ENCODE results near the gene TNNI2. TPM values are rescaled to one million over a fixed set of nuclear protein-coding genes. Genes with fewer than 3 reads are reported as not detected.

TNNI2 gene
- total and polyA plus RNA-seq, 2 donors (not counting 1 experiment from before 2014, with no cell fraction given): not detected

DNA sequence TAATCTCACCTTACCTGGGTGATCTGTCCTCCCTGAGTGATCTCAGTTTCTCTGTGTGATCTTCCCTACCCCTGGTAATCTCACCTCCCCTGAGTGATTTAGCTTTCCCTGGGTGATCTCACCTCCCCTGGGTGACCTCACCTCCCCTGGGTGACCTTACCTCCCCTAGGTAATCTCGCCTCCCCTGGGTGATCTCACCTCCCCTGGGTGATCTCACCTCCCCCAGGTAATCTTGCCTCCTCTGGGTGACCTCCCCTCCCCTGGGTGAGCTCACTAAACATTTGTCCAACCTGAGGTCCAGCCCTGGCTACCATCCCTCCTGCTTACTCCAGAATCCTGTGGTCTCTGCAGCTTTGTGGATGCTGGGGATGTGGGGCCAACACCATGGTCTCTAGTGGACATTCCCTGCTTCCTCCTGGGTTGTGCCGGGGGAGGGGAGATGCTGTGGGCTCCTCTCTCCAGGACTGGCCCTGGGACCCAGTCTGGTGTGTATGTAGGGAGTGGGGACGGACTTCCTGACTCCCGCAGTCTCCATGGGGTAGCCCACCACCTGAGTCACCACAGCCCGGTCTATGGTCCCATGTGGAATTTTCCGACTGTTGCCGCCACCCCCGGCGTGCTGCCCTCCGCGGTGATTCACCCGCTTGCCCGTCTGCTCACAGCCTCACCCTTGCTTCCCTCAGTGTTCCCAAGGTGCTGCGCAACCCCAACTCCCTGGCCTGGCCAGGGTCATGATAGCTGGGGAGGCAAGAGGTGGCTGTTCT, 24.0 kb downstream of the TNNI2 start:
- H3K36me3 ChIP-seq (ENCODE audit: control insufficient read depth, insufficient read depth, low read length): no peaks in the 10 kb centered on the region
- no peak overlapping the region for H3K9ac ChIP-seq (ENCODE audit: insufficient read depth, low read length)
- TF ChIP-seq EZH2 (IDR thresholded peaks at IDR 0.05; ENCODE audit: low read length, missing control alignments) (no peak), CTCF (conservative IDR thresholded peaks at IDR 0.05 in 1 of 2, IDR thresholded peaks at IDR 0.05 in 1 of 2; ENCODE audit: low read depth in 1 of 2, low read length in 2 of 2) (no peak)
- H3K9me3 ChIP-seq (ENCODE audit: control insufficient read depth, insufficient read depth, low read depth, low read length): no peaks in the 10 kb centered on the region
- H3K4me2 ChIP-seq (ENCODE audit: extremely low read depth, insufficient read depth, low read length): no peak overlapping the region
- H2AFZ ChIP-seq (ENCODE audit: low read length): no peak overlapping the region
- no peak overlapping the region for H3K27ac ChIP-seq (ENCODE audit: insufficient read depth, low read length)
- H3K4me3 ChIP-seq (replicated peaks in 1 of 4; ENCODE audit: control extremely low read depth in 1 of 4, insufficient read depth in 1 of 4, low read depth in 3 of 4, low read length in 4 of 4): no peak overlapping the region
- no peaks in the 10 kb centered on the region for H3K27me3 ChIP-seq (ENCODE audit: control insufficient read depth, insufficient read depth, low read length)
- peaks cover 9% of the 10 kb centered on the region for H3K4me1 ChIP-seq (ENCODE audit: control insufficient read depth, extremely low read depth, insufficient read depth, low read length)
- no peaks in the 10 kb centered on the region for H3K79me2 ChIP-seq (ENCODE audit: control insufficient read depth, insufficient read depth, low read length)
- DNase-seq (ENCODE audit: low read depth in 2 of 2): peak in 1 of 2 donors; percentile 85
- H4K20me1 ChIP-seq (ENCODE audit: control insufficient read depth, extremely low read depth, insufficient read depth, low read length): no peaks in the 10 kb centered on the region

DNA sequence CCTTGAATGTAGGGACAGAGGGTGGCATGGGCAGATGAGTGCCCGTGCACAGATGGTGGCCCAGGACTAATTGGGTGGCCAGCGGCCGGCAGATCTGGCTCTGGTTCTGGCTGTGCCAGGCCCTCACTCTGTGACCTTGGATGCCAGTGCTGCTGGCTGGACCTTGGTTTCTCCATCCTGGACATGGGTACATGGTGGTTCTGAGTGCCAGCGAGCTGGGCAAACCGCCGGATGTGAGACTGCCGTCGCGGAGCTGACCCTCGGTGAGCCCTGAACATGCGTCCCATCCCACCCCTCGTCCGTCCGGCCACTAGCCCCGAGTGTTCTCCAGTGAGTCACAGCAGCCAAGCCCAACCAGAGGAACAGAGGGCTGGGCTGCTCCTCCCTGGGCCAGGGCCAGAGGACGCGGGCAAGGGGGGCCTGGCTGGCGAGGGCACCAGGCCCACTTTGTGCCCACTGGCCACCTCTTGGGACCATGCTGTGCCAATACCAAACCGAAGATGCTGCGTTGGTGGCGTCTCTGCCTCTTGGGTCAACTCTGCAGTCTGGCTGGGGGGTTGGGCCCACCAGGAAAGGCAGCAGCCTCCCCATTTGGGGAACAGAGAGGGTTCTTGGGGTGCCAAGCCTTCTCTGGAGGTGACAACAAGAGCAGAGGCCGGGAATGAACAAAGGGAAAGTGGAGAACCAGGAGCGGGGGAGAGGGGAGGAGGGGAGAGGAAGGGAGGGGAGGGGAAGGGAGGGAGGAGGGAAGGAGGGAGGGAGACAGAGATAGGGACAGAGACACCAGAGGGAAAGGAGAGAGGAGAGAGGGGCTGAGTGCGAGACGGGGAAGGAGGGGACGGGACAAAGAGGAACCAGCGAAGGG, 24.8 kb downstream of the TNNI2 start:
- no peaks in the 10 kb centered on the region for H3K9me3 ChIP-seq (ENCODE audit: control insufficient read depth, insufficient read depth, low read depth, low read length)
- no peaks in the 10 kb centered on the region for H3K79me2 ChIP-seq (ENCODE audit: control insufficient read depth, insufficient read depth, low read length)
- peak overlapping the region in 1 of 4 experiments; percentile 7 for H3K4me3 ChIP-seq (replicated peaks in 1 of 4; ENCODE audit: control extremely low read depth in 1 of 4, insufficient read depth in 1 of 4, low read depth in 3 of 4, low read length in 4 of 4)
- H3K9ac ChIP-seq (ENCODE audit: insufficient read depth, low read length): no peak overlapping the region
- H3K27me3 ChIP-seq (ENCODE audit: control insufficient read depth, insufficient read depth, low read length): peaks cover 5% of the 10 kb centered on the region
- DNase-seq (ENCODE audit: low read depth in 2 of 2): peak; percentile 89 to 92
- no peaks in the 10 kb centered on the region for H4K20me1 ChIP-seq (ENCODE audit: control insufficient read depth, extremely low read depth, insufficient read depth, low read length)
- H3K27ac ChIP-seq (ENCODE audit: insufficient read depth, low read length): peak overlapping the region; percentile 27
- peak overlapping the region; percentile 82 for H3K4me2 ChIP-seq (ENCODE audit: extremely low read depth, insufficient read depth, low read length)
- peaks cover 9% of the 10 kb centered on the region for H3K4me1 ChIP-seq (ENCODE audit: control insufficient read depth, extremely low read depth, insufficient read depth, low read length)
- H3K36me3 ChIP-seq (ENCODE audit: control insufficient read depth, insufficient read depth, low read length): no peaks in the 10 kb centered on the region
- TF ChIP-seq EZH2 (IDR thresholded peaks at IDR 0.05; ENCODE audit: low read length, missing control alignments): no peak
- no peak for TF ChIP-seq CTCF (conservative IDR thresholded peaks at IDR 0.05 in 1 of 2, IDR thresholded peaks at IDR 0.05 in 1 of 2; ENCODE audit: low read depth in 1 of 2, low read length in 2 of 2)
- peak overlapping the region; percentile 60 for H2AFZ ChIP-seq (ENCODE audit: low read length)

DNA sequence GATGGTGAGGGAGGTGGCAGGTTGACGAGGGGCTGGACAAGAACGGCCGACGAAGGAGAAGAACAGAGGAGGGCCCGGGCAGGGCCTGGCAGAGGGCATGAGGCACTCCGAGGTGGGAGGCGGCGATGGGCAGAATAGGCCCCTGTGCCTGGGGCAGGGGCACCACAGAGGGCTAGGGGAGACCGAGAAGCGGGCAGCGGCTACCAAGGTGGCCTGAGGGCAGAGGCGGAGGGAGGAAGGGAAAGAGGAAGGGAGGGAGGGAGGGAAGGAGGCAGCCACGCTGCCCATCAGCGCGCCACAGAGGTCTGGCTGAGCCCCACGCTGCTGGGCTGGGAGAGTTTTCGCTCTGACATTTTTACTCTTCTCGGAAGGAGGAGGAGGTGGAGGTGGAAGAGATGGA, 25.4 kb downstream of the TNNI2 start:
- no peaks in the 10 kb centered on the region for H3K79me2 ChIP-seq (ENCODE audit: control insufficient read depth, insufficient read depth, low read length)
- peak overlapping the region; percentile 27 for H3K27ac ChIP-seq (ENCODE audit: insufficient read depth, low read length)
- H2AFZ ChIP-seq (ENCODE audit: low read length): peak overlapping the region; percentile 60
- H3K4me3 ChIP-seq (replicated peaks in 1 of 4; ENCODE audit: control extremely low read depth in 1 of 4, insufficient read depth in 1 of 4, low read depth in 3 of 4, low read length in 4 of 4): peak overlapping the region in 1 of 4 experiments; percentile 7
- H4K20me1 ChIP-seq (ENCODE audit: control insufficient read depth, extremely low read depth, insufficient read depth, low read length): no peaks in the 10 kb centered on the region
- H3K36me3 ChIP-seq (ENCODE audit: control insufficient read depth, insufficient read depth, low read length): no peaks in the 10 kb centered on the region
- peak overlapping the region; percentile 46 for H3K9ac ChIP-seq (ENCODE audit: insufficient read depth, low read length)
- no peak for TF ChIP-seq EZH2 (IDR thresholded peaks at IDR 0.05; ENCODE audit: low read length, missing control alignments)
- TF ChIP-seq CTCF (conservative IDR thresholded peaks at IDR 0.05 in 1 of 2, IDR thresholded peaks at IDR 0.05 in 1 of 2; ENCODE audit: low read depth in 1 of 2, low read length in 2 of 2): no peak
- H3K4me2 ChIP-seq (ENCODE audit: extremely low read depth, insufficient read depth, low read length): peak overlapping the region; percentile 35
- peak in 1 of 2 donors; percentile 15 for DNase-seq (ENCODE audit: low read depth in 2 of 2)
- H3K9me3 ChIP-seq (ENCODE audit: control insufficient read depth, insufficient read depth, low read depth, low read length): no peaks in the 10 kb centered on the region
- peaks cover 10% of the 10 kb centered on the region for H3K27me3 ChIP-seq (ENCODE audit: control insufficient read depth, insufficient read depth, low read length)
- peaks cover 9% of the 10 kb centered on the region for H3K4me1 ChIP-seq (ENCODE audit: control insufficient read depth, extremely low read depth, insufficient read depth, low read length)
